ENCODE data around the gene METTL16. TPM values are rescaled to one million over a fixed set of nuclear protein-coding genes. Genes with fewer than 3 reads are reported as not detected.
A peak's percentile ranks its signal among the peaks of the same experiment; 100 is the strongest.

The METTL16 gene
- polyA plus RNA-seq, 1 donor (not counting 4 experiments of a cell fraction or from before 2014, with no cell fraction given), result 16.6 TPM

- dilution Hi-C loops (cut with MboI; ENCODE audit: extremely low pct_ligation_motif_present, low sequenced_read_pairs), result no loop called here
- DNase-seq (ENCODE audit: low read depth, low spot score) (no peak), FAIRE-seq (no peak)
- no peaks in the 10 kb centered on the region for H3K36me3 ChIP-seq (ENCODE audit: control insufficient read depth in 2 of 2, extremely low read depth in 1 of 2, insufficient read depth in 2 of 2, low read length in 2 of 2)
- no peak overlapping the region for H3K9ac ChIP-seq (ENCODE audit: control insufficient read depth, extremely low read depth, insufficient read depth, low read length)
- peaks cover 2% of the 10 kb centered on the region for H4K20me1 ChIP-seq (ENCODE audit: control insufficient read depth, extremely low read depth, insufficient read depth, low read length)
- H3K4me1 ChIP-seq (ENCODE audit: control insufficient read depth, extremely low read depth, insufficient read depth, low read length), result no peaks in the 10 kb centered on the region
- no peak overlapping the region for H2AFZ ChIP-seq (ENCODE audit: control insufficient read depth, low read length)
- TF ChIP-seq EZH2 (IDR thresholded peaks at IDR 0.05; ENCODE audit: low read length) (no peak), CTCF (optimal IDR thresholded peaks at IDR 0.05 in 1 of 3, IDR thresholded peaks at IDR 0.05 in 1 of 3, conservative IDR thresholded peaks at IDR 0.05 in 1 of 3; ENCODE audit: extremely low read depth in 1 of 3, insufficient read depth in 2 of 3, low read length in 3 of 3) (no peak)
- no peak overlapping the region for H3K4me3 ChIP-seq (ENCODE audit: control insufficient read depth in 2 of 3, extremely low read depth in 1 of 3, insufficient read depth in 2 of 3, low read depth in 1 of 3, low read length in 3 of 3)
- H3K79me2 ChIP-seq (ENCODE audit: control insufficient read depth, insufficient read depth, low read length), result peaks cover 51% of the 10 kb centered on the region
- no peaks in the 10 kb centered on the region for H3K9me3 ChIP-seq (ENCODE audit: control insufficient read depth, low read depth, low read length)
- no peaks in the 10 kb centered on the region for H3K9me1 ChIP-seq (ENCODE audit: control insufficient read depth, extremely low read depth, insufficient read depth, low read length)
- H3K27ac ChIP-seq (ENCODE audit: control insufficient read depth, insufficient read depth, low read length), result no peak overlapping the region
- H3K4me2 ChIP-seq (ENCODE audit: control insufficient read depth, extremely low read depth, insufficient read depth, low read depth, low read length), result no peak overlapping the region
- H3K27me3 ChIP-seq (ENCODE audit: control insufficient read depth, extremely low read depth, insufficient read depth, low read length), result no peaks in the 10 kb centered on the region
Measured at GRCh38 chr17:2503627-2504026, 8.1 kb downstream of the METTL16 start.

- TF ChIP-seq CTCF (optimal IDR thresholded peaks at IDR 0.05 in 1 of 3, IDR thresholded peaks at IDR 0.05 in 1 of 3, conservative IDR thresholded peaks at IDR 0.05 in 1 of 3; ENCODE audit: extremely low read depth in 1 of 3, insufficient read depth in 2 of 3, low read length in 3 of 3) (no peak), EZH2 (IDR thresholded peaks at IDR 0.05; ENCODE audit: low read length) (no peak)
- no peak overlapping the region for H3K4me3 ChIP-seq (ENCODE audit: control insufficient read depth in 2 of 3, extremely low read depth in 1 of 3, insufficient read depth in 2 of 3, low read depth in 1 of 3, low read length in 3 of 3)
- H3K27me3 ChIP-seq (ENCODE audit: control insufficient read depth, extremely low read depth, insufficient read depth, low read length), result no peaks in the 10 kb centered on the region
- H3K4me1 ChIP-seq (ENCODE audit: control insufficient read depth, extremely low read depth, insufficient read depth, low read length), result no peaks in the 10 kb centered on the region
- dilution Hi-C loops (cut with MboI; ENCODE audit: extremely low pct_ligation_motif_present, low sequenced_read_pairs), result no loop called here
- H3K9ac ChIP-seq (ENCODE audit: control insufficient read depth, extremely low read depth, insufficient read depth, low read length), result no peak overlapping the region
- H3K36me3 ChIP-seq (ENCODE audit: control insufficient read depth in 2 of 2, extremely low read depth in 1 of 2, insufficient read depth in 2 of 2, low read length in 2 of 2), result no peaks in the 10 kb centered on the region
- no peak overlapping the region for H3K27ac ChIP-seq (ENCODE audit: control insufficient read depth, insufficient read depth, low read length)
- no peak overlapping the region for H2AFZ ChIP-seq (ENCODE audit: control insufficient read depth, low read length)
- FAIRE-seq, result peak; percentile 49
- H4K20me1 ChIP-seq (ENCODE audit: control insufficient read depth, extremely low read depth, insufficient read depth, low read length), result peaks cover 2% of the 10 kb centered on the region
- H3K4me2 ChIP-seq (ENCODE audit: control insufficient read depth, extremely low read depth, insufficient read depth, low read depth, low read length), result no peak overlapping the region
- H3K9me1 ChIP-seq (ENCODE audit: control insufficient read depth, extremely low read depth, insufficient read depth, low read length), result no peaks in the 10 kb centered on the region
- H3K79me2 ChIP-seq (ENCODE audit: control insufficient read depth, insufficient read depth, low read length), result peaks cover 46% of the 10 kb centered on the region
- no peaks in the 10 kb centered on the region for H3K9me3 ChIP-seq (ENCODE audit: control insufficient read depth, low read depth, low read length)
- DNase-seq (ENCODE audit: low read depth, low spot score), result no peak
Measured at GRCh38 chr17:2502871-2503580, 8.7 kb downstream of the METTL16 start.
